Suprapubic skin (tissue), 4 donors: Measurements from ENCODE around the gene CLEC2A. TPM values are rescaled to one million over a fixed set of nuclear protein-coding genes. Genes with fewer than 3 reads are reported as not detected.
"Not testable (repeated sequence)": the region's sequence is repeated elsewhere in the genome, so short reads cannot be mapped to it uniquely, and the experiment has no call there.

Source experiments
- DNase-seq, 2 donors: peaks; one replicate each; pipeline ENCODE4 v3.0.0-alpha.2; 2019; ENCODE audit warnings: low spot score in 2 of 2
- H3K27ac ChIP-seq: fragments of 200-600 bp; sonication (generic); one replicate; pipeline ENCODE4 v1.5.1; 2019
- H3K27me3 ChIP-seq: fragments of 200-600 bp; sonication (generic); one replicate; pipeline ENCODE4 v1.5.1; 2019
- H3K36me3 ChIP-seq: fragments of 200-600 bp; sonication (generic); one replicate; pipeline ENCODE4 v1.5.1; 2019
- H3K4me1 ChIP-seq: fragments of 200-600 bp; sonication (generic); one replicate; pipeline ENCODE4 v1.5.1; 2019
- H3K4me3 ChIP-seq: fragments of 200-600 bp; sonication (generic); one replicate; pipeline ENCODE4 v1.5.1; 2019; ENCODE audit warnings: mild to moderate bottlenecking
- H3K9me3 ChIP-seq: fragments of 200-600 bp; sonication (generic); one replicate; pipeline ENCODE4 v1.5.1; 2019
- EP300 ChIP-seq: sonication (generic); formaldehyde crosslinking; IDR thresholded peaks from one replicate; pipeline ENCODE4 v1.6.1; 2017; ENCODE audit warnings: antibody characterized with exemption
- POLR2A ChIP-seq, 2 donors: fragments of 450-650 bp; IDR thresholded peaks; one replicate each; pipeline ENCODE4 v1.6.1; 2017; ENCODE audit warnings: antibody characterized with exemption in 2 of 2, mild to moderate bottlenecking in 2 of 2, moderate library complexity in 2 of 2
- POLR2AphosphoS5 ChIP-seq, 3 donors: sonication (generic); formaldehyde crosslinking; IDR thresholded peaks; one replicate each; pipeline ENCODE4 v1.6.1; 2017; ENCODE audit warnings: antibody characterized with exemption in 3 of 3
- WGBS: methylation state at CpG from one replicate; pipeline ENCODE4 v1.1.5; 2018; 5-methylcytosine and 5-hydroxymethylcytosine counted together
- total RNA-seq, 4 donors: library from RNA; depleted of rRNA; stranded (reverse); fragments of >200 nt; gene quantifications; one replicate each; pipeline ENCODE4 v1.1.0, GENCODE V29; 2016
- TF ChIP-seq, protein P1 (sequence below), 2 donors: fragments of 200-600 bp in 1 of 2; fragments of 450-650 bp in 1 of 2; sonication (generic) in 1 of 2; IDR thresholded peaks; one replicate each; pipeline ENCODE4 v1.5.1; 2016 to 2019; ENCODE audit warnings: antibody characterized with exemption in 2 of 2, mild to moderate bottlenecking in 1 of 2, moderate library complexity in 1 of 2

The CLEC2A gene
- total RNA-seq, result 10 to 100 TPM; 35.7 to 68.5 (median 60.8) TPM

- Histone ChIP-seq H3K36me3 (no peaks in the 10 kb centered on the region), H3K27ac (peak within 1 kb of the TSS; percentile 33), H3K4me1 (no peaks in the 10 kb centered on the region), H3K4me3 (peak within 1 kb of the TSS; percentile 8), H3K27me3 (no peaks in the 10 kb centered on the region), H3K9me3 (no peaks in the 10 kb centered on the region)
- TF ChIP-seq, protein P1, sequence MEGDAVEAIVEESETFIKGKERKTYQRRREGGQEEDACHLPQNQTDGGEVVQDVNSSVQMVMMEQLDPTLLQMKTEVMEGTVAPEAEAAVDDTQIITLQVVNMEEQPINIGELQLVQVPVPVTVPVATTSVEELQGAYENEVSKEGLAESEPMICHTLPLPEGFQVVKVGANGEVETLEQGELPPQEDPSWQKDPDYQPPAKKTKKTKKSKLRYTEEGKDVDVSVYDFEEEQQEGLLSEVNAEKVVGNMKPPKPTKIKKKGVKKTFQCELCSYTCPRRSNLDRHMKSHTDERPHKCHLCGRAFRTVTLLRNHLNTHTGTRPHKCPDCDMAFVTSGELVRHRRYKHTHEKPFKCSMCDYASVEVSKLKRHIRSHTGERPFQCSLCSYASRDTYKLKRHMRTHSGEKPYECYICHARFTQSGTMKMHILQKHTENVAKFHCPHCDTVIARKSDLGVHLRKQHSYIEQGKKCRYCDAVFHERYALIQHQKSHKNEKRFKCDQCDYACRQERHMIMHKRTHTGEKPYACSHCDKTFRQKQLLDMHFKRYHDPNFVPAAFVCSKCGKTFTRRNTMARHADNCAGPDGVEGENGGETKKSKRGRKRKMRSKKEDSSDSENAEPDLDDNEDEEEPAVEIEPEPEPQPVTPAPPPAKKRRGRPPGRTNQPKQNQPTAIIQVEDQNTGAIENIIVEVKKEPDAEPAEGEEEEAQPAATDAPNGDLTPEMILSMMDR (IDR thresholded peaks at IDR 0.05), result no peak
- TF ChIP-seq POLR2AphosphoS5 (IDR thresholded peaks at IDR 0.05) (no peak), POLR2A (IDR thresholded peaks at IDR 0.05) (no peak), EP300 (no peak)
- WGBS, result 66% methylated on average over 6 of the region's 6 CpGs
- DNase-seq, result no peak
Measured at GRCh38 chr12:9932270-9932669, at the start of gene CLEC2A. Gene CLEC2A (minus strand): TSS chr12:9932370. CDS start chr12:9932329, 41 bp downstream.

GRCh38 chr12:9980126-9980525 lies 48.0 kb upstream of the CLEC2A start:
- WGBS, result 86% methylated on average over 3 of the region's 3 CpGs
- DNase-seq, result no peak
- TF ChIP-seq, protein P1 (IDR thresholded peaks at IDR 0.05), result no peak
- TF ChIP-seq POLR2A (IDR thresholded peaks at IDR 0.05), result no peak
- TF ChIP-seq POLR2AphosphoS5 (IDR thresholded peaks at IDR 0.05), result no peak
- no peak for TF ChIP-seq EP300

GRCh38 chr12:9977916-9978315 lies 45.7 kb upstream of the CLEC2A start:
- H3K27me3 ChIP-seq, result no peaks in the 10 kb centered on the region
- no peaks in the 10 kb centered on the region for H3K9me3 ChIP-seq
- no peak overlapping the region for H3K27ac ChIP-seq
- H3K4me1 ChIP-seq, result no peaks in the 10 kb centered on the region
- DNase-seq, result no peak
- TF ChIP-seq EP300, result no peak
- no peak for TF ChIP-seq POLR2AphosphoS5 (IDR thresholded peaks at IDR 0.05)
- TF ChIP-seq, protein P1 (IDR thresholded peaks at IDR 0.05), result no peak
- TF ChIP-seq POLR2A (IDR thresholded peaks at IDR 0.05), result no peak
- no peak overlapping the region for H3K4me3 ChIP-seq
- H3K36me3 ChIP-seq, result no peaks in the 10 kb centered on the region

More at GRCh38 chr12:9980126-9980525, 48.0 kb upstream of the CLEC2A start:
- H3K27me3 ChIP-seq, result no peaks in the 10 kb centered on the region
- no peaks in the 10 kb centered on the region for H3K9me3 ChIP-seq
- no peaks in the 10 kb centered on the region for H3K36me3 ChIP-seq
- H3K4me3 ChIP-seq, result no peak overlapping the region
- H3K27ac ChIP-seq, result no peak overlapping the region
- H3K4me1 ChIP-seq, result no peaks in the 10 kb centered on the region

DNA sequence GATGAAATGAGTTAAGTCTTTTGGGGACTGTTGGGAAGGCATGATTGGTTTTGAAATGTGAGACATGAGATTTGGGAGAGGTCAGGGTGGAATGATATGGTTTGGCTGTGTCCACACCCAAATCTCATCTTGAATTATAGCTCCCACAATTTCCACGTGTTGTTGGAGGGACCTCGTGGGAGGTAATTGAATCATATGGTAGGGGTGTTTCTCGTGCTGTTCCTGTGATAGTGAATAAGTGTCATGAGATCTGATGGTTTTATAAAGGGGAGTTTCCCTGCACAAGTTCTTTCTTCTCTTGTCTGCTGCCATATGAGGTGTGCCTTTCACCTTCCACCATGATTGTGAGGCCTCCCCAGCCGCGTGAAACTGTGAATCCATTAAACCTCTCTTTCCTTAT lies 44.5 kb upstream of the CLEC2A start:
- H3K27ac ChIP-seq, H3K36me3 ChIP-seq, H3K9me3 ChIP-seq, H3K4me3 ChIP-seq, H3K27me3 ChIP-seq, H3K4me1 ChIP-seq, DNase-seq: not testable (repeated sequence)
- 59% methylated on average over 5 of the region's 5 CpGs for WGBS

DNA sequence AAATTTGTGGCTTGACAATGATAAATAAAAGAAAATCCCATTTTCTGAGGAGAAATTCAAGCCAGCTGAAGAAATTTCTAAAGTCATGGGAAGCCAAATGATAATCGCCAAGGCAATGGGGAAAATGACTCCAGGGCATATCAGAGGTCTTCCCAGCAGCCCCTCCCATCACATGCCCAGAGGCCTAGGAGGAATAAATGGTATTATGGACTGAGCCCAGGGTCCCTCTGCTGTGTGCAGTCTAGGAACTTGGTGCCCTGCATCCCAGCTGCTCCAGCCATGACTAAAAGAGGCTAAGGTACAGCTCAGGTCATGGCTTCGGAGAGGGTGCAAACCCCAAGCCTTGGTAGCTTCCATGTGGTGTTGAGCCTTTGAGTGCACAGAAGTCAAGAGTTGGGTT lies 43.4 kb upstream of the CLEC2A start:
- no peak for TF ChIP-seq POLR2A (IDR thresholded peaks at IDR 0.05)
- no peaks in the 10 kb centered on the region for H3K9me3 ChIP-seq
- H3K27me3 ChIP-seq, result no peaks in the 10 kb centered on the region
- no peak for DNase-seq
- H3K4me1 ChIP-seq, result no peaks in the 10 kb centered on the region
- no peaks in the 10 kb centered on the region for H3K36me3 ChIP-seq
- H3K27ac ChIP-seq, result no peak overlapping the region
- WGBS, result 96% methylated on average over 2 of the region's 2 CpGs
- H3K4me3 ChIP-seq, result no peak overlapping the region

DNA sequence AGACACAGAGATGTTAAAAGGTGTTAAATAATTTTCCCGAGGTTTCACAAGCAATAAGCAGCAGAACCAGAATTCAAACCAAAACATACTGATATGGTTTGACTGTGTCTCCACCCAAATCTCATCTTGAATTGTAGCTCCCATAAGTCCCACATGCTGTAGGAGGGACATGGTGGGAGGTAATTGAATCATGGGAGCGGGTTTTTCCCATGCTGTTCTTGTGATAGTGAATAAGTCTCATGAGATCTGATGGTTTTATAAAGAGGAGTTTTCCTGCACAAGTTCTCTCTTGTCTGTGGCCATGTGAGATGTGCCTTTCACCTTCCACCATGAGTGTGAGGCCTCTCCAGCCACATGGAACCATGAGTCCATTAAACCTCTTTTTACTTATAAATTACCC lies 42.6 kb upstream of the CLEC2A start:
- H3K4me1 ChIP-seq, H3K27me3 ChIP-seq, H3K4me3 ChIP-seq, H3K27ac ChIP-seq, DNase-seq, H3K36me3 ChIP-seq, H3K9me3 ChIP-seq: not testable (repeated sequence)
- 85% methylated on average over 2 of the region's 2 CpGs for WGBS

- Histone ChIP-seq H3K36me3 (no peaks in the 10 kb centered on the region), H3K9me3 (no peaks in the 10 kb centered on the region), H3K27ac (no peak overlapping the region), H3K4me1 (no peaks in the 10 kb centered on the region), H3K27me3 (no peaks in the 10 kb centered on the region), H3K4me3 (no peak overlapping the region)
- no peak for TF ChIP-seq POLR2AphosphoS5 (IDR thresholded peaks at IDR 0.05)
- TF ChIP-seq EP300, result no peak
- TF ChIP-seq, protein P1 (IDR thresholded peaks at IDR 0.05), result no peak
- no peak for TF ChIP-seq POLR2A (IDR thresholded peaks at IDR 0.05)
- DNase-seq, result no peak
- WGBS, result 86% methylated on average over 1 of the region's 1 CpG
Measured at GRCh38 chr12:9973949-9974348, 41.8 kb upstream of the CLEC2A start.
